Astrocyte of the hippocampus (primary cell): ENCODE data around the gene HMGXB3.
A peak's percentile ranks its signal among the peaks of the same experiment; 100 is the strongest.

Experiments
- DNase-seq: peaks from one replicate; pipeline ENCODE4 v3.0.0; 2011; ENCODE audit warnings: low read depth, low spot score

The HMGXB3 gene

GRCh38 chr5:149990518-149991376 lies 9.8 kb upstream of the HMGXB3 start:
- peak; percentile 87 for DNase-seq

DNA sequence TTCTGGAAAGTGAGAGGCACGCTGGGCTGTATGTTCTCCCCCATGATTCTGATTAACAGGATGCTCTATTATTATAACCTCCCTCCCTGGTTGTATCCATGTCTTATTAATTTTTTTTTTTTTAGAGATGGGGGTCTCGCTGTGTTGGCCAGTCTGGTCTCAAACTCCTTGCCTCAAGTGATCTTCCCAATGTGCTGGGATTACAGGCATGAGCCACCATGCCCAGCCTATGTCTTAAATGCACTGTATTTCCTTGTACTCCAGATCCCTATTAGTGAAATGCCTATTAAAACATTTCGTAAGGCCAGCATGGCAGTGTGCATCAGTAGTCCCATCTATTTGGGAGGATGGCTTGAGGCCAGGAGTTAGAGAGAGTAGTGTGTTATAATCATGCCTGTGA lies 7.1 kb upstream of the HMGXB3 start:
- no peak for DNase-seq

GRCh38 chr5:149995385-149996204 lies 4.9 kb upstream of the HMGXB3 start:
- DNase-seq: no peak

- no peak for DNase-seq
Measured at GRCh38 chr5:149996205-149996890, 4.2 kb upstream of the HMGXB3 start.

- DNase-seq: no peak
Measured at GRCh38 chr5:149998281-149998680, 2.3 kb upstream of the HMGXB3 start.

GRCh38 chr5:149999359-149999758 lies 1.2 kb upstream of the HMGXB3 start:
- no peak for DNase-seq

DNA sequence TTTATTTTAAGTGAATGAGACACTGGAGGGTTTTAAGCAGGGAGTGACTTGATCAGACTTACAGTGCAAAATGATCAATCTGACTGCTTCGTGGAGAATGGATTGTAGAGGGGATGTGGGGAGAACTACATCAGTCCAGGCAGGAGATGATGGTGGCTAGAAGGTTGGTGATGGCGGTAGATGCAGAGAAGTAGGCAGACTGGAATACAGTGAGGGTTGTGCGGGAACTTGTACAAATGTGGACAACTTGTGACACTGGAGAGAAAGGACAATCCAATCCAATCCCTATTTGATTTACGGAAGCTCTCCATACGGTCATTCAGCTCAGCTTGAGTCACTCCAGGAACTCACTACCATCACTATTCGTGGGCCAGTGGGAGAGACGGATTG lies 678 bp upstream of the HMGXB3 start:
- DNase-seq: no peak

DNA sequence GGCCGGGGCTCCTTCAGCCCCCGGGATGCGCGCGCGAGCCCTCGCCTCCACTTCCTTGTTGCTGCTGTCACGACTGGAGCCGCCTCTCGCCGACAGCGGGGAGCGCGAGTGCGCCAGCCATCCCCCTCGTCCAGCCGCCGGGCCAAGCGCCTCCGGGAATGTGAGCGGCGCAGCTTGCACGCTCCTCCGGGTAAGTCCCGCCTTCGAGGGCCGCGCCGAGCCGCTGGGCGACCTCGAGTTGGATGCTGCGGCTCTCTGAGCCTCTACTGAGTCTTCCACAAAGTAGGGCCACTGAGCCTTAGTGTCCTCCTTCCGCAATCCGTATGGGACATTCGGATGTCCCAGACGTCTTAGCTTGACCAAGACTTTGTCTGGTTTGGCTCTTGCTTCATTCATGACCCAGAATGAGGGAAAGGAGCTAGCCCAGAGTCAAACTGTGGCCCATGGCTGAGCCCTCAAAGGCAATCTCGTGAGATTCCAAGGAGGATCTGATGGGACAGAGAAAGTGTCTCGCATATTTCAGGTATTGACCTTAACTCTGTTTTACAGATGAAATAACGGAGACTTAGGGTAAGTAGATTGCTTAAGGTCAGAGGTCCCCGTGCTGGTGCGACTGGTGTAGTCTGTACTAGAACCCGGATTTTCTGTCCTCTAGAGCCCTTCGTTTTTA lies 586 bp downstream of the HMGXB3 start:
- peak; percentile 71 for DNase-seq

GRCh38 chr5:150001660-150002486 lies 1.3 kb downstream of the HMGXB3 start:
- DNase-seq: peak; percentile 79

GRCh38 chr5:150006318-150006717 lies 5.8 kb downstream of the HMGXB3 start:
- no peak for DNase-seq

GRCh38 chr5:150007050-150007449 lies 6.5 kb downstream of the HMGXB3 start:
- DNase-seq: no peak

DNA sequence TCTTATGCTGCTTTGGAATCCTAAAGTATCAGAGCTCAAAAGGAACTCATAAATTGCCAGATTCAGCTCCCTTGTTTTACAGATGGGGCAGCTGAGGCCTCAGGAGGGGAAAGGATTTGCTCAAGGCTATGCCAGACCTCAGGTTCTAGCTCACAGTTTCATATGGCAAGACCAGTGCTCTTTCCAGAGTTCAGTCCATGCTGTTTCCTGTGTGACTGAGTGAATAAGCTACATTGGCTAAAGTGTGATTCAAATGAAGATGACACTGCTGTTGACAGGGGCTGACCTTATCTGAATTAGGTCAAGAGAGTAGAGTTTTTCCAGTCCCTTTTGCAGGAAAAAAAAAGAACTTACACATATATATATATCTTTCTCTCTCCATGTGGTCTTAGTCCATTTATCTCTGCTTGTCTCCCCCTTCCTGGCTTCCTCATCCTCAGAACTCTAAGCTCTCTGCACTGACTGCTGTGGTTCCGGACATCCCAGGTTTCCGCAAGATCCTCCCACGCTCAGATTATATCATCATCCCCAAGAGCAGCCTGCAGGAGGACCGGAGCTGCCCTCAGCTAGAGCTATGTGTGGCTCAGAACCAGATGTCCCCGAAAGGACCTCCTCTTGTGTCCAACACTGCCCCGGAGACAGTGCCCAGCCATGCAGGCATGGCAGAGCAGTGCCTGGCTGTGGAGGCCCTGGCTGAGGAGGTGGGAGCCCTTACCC lies 9.3 kb downstream of the HMGXB3 start:
- no peak for DNase-seq

DNA sequence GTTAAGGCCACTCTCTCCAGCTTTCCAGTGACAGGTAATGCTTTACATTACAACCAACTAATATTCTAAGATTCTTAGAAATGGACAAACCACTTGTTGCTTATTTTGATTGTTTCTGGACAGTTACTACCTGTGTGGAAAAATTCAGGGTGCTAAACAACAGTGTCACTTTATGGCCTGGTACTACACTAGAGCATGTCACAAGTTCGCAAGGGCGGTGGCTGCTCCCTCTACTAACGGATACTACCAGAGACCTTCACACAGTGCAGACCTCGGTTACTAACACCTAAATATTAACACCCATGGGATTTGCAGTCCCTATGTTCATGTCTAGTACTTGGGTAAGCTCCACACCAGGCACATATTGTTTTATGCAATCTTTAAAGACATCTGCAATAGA lies 13.4 kb downstream of the HMGXB3 start:
- DNase-seq: no peak

DNA sequence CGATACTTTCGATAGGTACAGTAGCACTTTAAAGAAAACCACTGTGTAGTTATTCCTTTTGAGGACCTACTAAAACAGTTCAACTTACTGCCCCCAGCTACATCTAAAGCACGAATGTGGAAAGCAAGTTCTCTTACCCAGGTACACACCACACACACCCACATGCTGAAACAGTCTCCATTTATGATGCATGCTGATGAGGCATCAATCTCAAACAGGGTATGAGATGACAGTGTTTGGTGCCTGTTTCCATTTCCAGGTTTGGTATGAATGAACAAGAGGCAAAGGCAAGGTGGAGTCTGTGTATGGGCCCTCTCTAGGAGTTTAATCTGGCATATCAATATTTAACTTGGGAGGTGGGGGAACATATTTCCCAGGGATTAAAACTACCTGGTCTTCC lies 13.9 kb downstream of the HMGXB3 start:
- DNase-seq: no peak

DNA sequence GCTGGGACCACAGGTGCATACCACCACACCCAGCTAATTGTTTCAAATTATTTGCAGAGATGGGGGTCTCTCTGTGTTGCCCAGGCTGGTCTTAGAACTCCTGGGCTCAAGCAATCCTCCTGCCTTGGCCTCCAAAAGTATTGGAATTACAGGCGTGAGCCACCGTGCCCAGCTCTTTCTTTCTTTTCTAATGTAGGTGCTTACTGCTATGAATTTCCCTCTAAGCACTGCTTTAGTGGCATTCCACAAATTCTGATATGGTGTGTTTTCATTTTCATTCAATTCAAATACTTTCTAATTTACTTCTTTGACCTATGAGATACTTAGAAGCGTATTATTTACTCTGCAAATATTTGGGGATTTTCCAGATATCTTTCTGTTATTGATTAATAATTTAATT lies 14.9 kb downstream of the HMGXB3 start:
- DNase-seq: no peak

DNA sequence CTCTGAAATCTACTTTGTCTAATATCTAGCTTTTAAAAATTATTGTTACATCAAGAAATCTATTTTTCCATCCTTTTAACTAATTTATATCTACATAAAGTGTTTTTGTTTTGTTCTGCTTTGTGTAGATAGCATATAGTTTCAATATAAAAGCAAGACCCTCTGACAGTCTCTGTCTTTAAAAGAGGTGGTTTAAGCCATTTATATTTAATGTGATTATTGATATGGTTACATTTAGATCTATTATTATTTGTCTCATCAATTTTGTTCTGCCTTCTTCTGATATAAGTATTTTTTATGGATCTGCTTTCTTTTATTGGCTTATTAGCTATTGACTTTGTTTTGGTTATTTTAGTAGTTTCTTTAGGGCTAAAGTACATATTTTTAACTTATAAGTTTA lies 16.0 kb downstream of the HMGXB3 start:
- no peak for DNase-seq

DNA sequence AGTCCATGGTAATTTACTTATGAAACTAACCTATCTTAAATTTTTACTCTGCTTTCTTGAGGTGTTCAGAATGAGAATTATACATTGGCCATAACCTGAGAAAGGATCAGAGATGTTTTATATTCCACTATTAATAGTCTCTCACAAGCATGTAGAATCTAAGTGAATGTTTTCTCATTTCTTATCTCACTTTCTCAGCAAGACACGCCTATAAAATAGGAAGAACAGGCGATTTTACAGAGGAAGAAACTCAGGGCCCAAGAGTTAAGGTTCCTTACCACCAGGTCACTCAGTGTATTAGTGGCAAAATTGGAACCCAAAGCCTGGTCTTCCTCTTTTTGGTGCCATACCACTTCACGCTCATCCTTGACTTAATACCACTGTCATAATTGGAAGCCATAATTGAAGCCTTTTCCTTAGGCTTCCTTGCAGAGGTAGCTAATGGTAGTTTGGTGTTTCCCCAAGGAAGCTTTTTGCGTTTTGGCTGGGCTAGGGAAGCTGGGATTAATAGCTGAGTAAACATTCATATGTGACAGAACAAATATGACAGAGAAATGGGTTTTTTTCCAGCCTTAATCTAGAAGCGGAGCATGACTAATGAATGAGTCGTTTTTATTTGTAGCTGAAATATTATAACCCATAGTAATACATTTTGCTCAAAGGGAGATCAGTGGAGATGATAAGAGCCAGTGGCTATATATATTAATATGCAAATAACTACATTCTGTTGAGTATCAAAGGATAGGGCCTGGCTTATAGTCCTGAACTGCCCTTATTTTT lies 16.9 kb downstream of the HMGXB3 start:
- DNase-seq: no peak

DNA sequence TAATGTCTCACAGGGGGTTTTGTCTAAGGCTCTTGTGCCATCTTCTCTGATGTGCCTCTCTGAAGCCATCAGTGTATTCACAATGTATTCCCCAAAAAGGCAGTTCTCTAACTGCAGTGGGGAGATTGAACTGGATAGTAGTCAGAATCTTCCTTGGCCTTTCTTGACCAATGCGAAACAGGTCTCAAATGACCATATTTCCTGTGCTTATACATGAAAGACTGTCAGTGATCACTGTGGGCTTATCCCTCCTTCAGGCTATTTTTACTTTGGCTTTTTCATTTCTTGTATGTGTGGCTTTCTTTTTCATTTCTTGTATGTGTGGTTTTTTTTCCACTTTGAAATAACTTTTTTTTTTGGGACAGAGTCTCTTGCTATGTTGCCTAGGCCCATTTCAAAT lies 19.7 kb downstream of the HMGXB3 start:
- DNase-seq: no peak

GRCh38 chr5:150021491-150022157 lies 21.1 kb downstream of the HMGXB3 start:
- DNase-seq: peak; percentile 92
